CD4-positive, alpha-beta T cell treated with Interleukin-15 for 4 hours (primary cell): Measurements from ENCODE around the gene AMOTL2.

Experiments
- DNase-seq: peaks from one replicate; pipeline ENCODE4 v3.0.0-alpha.2; 2020; ENCODE audit warnings: low spot score

Gene AMOTL2

DNA sequence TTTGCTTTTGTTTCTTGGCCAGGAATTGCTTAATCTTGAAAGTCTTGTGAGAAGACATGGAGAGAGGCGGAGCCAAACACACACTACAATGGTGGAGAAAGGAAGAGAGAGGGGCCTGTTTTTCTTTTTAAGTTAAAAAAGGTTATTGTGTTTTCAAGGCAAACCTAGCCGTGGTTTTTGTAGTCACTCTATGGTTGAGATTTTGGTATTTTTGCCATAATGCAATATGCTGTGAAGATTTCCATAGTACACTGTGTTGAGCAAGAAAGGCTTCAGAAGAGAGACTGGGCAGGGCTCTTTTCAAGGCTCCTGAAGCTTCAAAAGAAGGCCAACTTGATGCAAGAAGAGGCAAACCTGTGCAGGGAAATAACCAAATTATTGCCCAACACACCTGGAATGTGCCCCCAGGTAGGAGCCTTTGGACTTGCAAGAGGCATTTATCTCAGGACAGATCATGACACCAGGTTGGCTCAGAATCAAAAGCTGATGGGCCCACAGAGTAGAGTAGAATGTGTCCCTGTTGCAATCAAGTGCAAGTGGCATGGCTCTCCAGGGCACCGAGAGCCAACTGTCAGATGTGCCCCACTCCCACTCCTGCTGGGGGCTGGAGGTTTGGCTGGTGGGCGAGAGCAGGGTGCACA, 22.1 kb downstream of the AMOTL2 start:
- no peak for DNase-seq

DNA sequence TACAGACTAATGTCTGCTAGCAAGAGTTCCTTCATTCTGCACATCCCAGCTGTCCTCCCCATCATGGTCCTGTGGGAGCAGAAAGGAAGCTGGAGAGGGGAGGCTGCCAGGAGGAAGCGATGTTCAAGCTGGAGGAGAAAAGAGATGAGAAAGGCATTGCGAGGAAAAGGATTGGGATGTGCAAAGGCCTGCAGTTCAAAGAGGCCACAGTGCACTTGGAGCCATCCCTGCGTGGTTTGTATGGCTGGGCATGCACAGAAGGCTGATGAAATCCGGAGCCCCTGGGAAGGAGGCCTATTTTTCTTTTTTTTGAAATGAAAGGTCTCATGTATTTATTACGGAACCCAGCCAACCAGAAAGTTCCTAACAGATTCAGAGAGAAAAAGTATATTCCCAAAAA, 22.8 kb downstream of the AMOTL2 start:
- no peak for DNase-seq

DNA sequence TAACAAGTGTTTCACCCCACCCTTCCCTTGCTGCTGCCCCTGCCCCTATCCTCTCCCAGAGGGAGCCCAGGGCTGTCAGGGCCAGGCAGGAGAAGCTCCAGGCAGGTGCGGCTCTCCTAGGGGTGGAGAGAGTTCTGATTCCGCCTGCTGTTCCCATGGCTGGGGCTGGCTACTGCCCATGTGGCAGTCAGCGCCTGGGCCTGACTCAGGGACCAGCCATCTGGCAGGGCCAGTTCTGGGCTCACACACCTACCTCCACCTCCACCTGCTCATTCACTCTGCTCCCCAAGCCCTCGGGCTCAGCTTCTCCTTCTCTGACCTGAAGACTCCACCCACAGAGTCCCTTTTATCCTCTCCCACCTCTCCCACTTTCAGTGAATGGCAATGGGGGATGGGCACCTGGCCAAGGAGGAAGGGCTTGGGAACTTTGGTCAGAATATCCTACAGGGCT, 23.4 kb downstream of the AMOTL2 start:
- no peak for DNase-seq

DNA sequence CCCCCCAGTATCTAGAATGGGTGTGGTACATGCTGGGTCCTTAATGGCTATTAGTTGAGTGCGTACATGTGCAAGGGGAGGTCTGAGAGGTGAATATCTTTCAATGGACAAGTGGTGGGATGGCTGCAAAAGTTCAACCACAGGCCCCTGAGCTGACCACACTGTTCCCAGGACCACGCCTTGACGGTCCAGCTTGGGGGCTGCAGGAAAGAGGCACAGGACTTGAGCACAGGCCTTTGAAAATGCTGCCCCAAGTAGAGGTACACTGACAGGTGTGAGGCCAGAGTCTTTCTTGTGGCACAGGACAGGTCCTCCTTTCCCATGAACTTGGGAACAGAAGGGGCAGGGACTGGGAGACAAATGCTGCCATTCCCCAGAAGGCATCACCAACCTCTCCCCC, 24.0 kb downstream of the AMOTL2 start:
- no peak for DNase-seq

DNA sequence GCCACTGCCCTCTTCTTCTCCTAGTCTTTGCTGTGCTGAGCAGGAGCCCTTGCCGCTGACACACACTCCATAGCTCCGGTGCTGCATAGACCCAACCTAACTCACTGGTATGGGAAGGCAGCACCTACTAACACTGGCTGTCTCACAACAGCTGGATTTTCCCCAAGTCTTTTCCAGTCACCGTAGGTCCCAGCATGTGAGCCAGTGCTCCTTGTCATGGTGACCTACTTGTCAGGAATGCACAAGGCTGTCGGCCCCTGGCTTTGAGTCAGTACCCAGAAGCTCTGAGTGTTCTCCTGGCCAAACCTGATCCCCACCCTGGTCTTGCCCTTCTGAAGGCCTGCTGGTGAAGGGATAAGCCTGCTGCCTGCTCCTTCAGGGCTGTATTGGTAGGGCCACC, 25.7 kb downstream of the AMOTL2 start:
- no peak for DNase-seq

DNA sequence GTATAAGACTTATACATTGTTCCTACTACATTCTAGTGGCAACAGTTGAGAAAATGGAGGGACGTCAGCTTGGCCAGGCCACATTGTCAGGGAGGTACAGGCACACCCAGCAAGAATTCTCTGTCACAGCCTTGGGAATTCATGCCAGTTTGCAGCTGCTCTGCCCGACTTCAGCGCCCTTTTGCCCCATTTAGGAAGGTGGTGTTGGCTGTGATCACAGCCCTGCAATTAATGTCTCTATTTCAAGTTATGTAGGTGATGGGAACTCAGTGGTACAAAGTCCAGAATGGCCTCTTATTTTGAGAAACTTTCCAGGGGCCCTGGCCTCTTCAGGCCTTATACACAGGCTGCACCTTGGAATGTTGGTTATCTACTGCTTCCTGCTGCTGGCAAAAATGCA, 26.7 kb downstream of the AMOTL2 start:
- DNase-seq, result no peak

DNA sequence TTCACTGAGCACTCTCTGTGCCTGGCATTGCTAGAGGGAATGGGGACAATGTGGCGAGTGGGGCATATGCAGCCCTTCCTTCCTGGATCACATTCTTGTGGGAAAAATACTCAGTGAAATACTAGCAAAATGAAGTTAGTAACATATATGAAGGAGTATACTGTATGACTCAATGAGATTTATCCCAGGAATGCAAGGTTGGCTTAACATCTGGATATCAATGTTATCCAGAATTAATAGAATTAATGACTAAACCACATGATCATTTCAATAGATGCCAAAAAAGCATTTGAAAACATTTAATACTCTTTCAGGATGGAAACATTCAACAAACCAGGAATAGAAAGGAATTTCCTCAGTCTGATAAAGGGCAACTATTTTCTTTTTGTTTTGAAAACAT, 27.5 kb downstream of the AMOTL2 start:
- DNase-seq, result no peak

DNA sequence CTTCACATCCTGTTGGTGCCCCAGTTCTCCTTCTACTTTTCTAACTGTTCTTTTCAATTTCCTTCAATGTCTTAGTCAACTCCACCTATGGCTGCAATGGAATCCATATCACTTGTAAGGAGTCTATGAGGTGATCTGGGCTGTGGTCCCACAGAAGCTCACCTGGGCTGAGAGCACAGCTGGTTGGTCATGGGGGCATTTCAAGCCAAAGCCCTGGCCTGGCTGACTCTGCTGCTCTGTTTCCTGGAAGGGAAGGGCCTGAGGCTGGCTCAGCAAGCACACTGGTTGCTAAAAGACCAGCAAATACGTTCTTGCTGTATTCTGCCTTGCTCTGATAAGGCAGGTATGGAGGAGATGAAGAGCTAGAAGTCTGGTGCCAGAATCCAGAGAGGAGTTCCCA, 29.0 kb downstream of the AMOTL2 start:
- no peak for DNase-seq

DNA sequence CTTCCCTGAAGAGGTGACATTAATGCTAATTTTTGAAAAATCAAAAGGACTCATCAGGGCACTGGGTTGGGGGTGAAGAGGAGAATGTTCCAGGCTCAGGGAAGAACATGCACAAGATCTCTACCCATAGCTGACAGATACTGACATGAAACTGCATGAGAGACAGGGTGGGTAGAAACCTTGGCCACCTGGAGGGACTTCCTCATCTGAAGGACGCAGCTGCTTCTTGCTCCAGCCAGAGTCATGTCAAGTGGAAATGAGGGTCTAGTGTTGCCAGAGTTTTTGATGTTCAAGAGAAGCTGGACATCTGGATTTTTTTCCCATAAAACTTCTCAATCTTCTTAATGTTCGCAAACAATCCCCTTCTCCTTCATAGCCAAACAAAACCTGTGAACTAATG, 29.7 kb downstream of the AMOTL2 start:
- no peak for DNase-seq

DNA sequence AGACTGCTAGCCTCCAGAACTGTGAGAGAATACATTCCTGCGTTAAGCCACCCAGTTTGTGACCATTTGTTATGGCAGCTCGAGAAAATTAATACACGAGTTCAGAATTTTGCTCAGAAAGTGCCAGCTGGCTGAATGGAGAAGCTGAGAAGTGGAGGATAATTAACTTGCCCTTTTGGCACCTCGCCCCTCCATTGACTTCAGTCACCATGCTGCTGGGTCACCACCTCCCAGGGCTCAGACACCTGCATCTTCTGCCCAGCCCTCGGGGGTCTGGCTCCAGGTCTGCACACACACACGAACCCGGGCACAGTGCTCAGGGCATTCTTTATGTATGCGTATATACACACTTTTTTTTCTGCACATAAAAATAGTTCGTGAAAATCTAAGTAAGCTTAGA, 32.0 kb downstream of the AMOTL2 start:
- no peak for DNase-seq

DNA sequence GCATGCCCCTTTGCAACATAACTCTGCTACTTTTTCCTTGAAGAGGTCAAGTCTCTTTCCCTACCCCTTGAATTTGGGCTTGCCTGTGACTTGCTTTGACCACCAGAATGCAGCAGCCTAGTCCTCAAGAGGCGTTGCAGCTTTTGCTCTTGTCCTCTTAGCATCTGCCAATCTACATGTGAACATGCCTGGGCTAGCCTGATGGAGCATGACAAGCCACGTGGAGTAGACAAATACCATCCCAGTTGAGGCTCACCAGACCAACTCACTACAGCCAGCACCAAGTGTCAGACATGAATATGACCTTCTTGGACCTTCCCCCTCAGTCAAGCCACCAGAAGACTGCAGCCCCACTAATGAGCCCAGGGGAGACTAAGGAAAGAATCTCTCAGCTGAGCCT, 32.9 kb downstream of the AMOTL2 start:
- DNase-seq, result no peak

DNA sequence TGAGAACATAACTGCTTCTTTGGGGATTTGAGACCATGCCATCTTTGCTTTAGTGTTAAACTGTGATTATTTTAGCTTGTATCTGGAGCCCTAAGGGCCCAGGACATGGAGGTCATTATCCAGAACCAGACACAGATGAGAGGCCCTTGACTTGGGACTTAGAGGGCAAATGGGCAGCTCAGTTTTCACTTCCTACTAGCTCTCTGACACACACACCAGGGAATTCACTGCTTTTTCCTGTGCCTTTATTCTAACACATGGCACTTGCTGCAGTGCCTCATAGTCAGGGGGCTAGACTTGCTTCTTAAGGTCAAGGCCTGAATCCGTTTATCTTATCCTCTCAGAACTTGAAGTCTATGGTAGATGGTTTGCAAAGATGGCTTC, 33.3 kb downstream of the AMOTL2 start:
- no peak for DNase-seq

DNA sequence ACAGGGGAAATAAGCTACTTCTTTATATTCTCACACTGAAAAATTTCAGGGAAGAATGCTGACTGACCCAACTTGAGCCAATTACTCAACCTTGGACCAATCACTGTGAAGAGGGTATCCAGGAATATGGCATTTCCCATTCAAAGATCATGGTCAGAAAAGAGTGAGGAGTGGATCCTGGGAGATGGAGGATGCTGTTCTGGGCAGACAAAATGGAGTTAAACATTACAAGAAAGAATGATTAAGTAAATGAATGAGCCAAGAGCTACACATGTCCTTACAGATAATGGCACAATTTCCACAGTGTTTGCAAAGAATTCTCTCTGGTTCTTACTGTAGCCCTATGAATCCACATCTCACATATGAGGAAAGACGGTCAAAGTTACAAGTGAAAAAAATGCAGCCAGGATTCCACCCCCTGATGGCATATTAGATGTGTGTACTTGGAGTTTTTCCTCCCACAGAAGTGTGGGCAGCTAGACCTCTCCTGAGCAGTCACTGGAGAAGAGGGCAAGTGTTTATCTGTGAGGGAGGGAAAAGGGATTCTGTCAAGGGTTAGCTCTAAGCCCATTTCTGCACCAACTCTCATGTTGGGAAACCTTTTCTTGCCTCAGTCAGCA, 33.8 kb downstream of the AMOTL2 start:
- DNase-seq, result no peak

DNA sequence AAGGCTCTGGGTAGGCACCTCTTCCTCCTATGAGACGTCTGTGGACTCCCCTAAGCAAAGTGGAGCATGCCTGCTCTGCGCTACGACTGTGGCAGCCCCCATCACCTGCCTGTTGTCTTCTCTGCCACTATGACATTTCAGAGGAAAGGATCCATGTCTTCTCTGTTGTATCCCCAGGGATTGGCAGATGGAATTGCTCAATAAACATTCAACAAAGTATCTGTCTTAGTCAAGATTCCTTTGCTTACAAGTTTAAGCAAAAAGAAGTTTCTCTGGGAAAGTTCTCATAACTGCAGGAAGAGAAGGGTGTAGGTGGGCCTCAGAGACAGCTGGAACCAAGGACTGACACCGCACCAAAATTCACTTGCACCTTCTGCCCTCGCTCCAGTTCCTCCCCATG, 34.3 kb downstream of the AMOTL2 start:
- DNase-seq, result no peak

DNA sequence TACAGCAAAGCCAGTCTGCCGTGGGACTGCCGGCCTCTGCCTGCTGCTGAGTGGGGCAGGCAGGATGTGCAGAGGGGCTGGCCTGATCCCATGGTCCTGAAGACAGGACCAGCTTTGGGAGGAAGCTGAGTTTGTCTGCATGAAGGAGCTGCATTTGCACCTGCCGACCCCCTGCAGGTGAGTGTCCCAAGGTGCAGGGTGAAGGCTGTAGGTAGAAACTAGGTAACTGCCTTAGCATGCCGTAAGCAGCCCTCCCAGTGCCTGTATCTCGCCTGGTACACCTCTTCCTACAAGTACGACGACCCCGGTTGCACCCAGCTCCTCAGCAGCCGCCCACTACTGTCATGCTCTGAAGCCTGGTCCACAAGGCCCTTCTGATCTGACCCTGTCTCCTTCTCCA, 34.9 kb downstream of the AMOTL2 start:
- no peak for DNase-seq

DNA sequence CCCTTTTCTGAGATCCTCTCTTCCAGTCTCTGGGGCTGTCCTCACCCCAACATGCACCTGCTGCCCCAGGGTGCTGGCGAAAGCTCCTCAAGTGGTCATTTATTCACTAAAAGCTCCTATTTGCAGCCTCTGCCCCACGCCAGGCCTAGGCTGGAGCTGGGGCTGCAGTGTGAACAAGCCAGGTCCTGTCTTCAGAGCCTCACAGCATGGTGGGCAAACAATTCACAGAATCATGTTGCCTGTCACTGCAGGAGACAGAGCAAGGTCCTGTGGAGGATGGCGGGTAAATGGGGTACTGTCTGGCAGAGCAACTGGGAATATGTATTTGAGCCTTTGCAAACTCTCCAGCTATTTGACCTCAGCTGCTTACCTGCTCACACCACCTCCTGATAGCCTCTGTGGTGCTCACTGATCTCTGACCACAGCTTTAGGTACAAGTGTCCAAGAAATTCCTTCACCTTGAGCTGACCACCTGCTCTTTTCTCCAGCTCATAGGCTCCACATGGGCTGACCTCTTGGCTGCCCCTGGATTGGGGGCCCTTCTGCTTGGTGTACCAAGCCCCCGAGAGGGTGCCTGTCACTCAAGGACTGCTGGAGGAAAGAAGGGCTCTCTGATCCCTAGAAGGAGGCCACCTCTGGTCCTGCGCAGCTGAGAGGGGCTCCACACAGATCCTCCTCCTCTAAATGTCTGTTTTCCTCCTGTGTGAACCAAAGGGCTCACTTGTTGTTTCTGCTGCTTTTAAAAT, 35.6 kb downstream of the AMOTL2 start:
- no peak for DNase-seq

DNA sequence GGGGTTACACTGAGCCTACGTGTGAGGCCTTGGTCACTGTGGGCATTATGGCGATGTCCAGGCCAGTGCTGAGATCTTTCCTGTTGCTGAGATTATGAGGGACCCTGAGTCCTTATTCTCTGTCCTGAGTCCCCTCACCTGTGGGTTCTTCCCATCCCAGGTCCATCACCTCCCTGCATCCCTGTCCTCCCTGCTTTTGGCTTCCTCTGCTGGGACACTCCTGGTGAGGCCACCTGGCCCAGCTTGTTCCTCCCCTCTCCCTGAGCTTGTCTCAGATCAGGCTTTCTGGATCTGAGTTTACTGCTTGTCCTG, 36.1 kb downstream of the AMOTL2 start:
- no peak for DNase-seq

DNA sequence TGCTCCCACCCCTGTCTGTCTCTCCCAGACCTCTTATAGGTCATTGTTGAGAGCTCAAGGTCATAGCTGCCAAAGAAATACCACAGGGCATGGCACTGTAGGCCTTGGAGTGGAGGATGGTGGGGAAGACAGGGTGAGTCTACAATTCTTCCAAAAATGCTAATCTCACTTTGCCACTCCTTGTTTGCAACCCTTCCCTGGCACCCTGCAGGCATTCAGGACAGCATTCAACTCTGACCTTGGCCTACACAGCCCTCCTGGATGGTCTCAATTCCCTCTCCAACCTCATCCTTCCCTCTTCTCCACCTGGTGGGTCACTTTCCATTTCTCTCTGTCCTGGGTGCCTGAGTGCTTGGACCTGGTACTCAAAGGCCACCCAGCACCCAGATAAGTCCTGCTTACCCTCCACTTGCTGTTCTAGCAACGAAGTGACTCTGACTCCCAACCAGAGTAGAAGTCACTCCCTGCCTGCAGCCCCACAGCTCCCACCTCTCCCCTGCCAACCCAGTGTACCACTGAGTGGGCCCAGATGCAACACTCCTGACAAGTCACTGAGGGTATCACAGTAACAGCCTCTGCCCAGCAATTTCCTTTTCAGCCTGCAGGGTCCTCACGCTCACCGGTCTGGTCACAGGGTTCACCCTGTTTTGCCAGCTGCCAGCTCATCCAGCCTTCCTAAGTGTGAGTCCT, 36.6 kb downstream of the AMOTL2 start:
- no peak for DNase-seq

DNA sequence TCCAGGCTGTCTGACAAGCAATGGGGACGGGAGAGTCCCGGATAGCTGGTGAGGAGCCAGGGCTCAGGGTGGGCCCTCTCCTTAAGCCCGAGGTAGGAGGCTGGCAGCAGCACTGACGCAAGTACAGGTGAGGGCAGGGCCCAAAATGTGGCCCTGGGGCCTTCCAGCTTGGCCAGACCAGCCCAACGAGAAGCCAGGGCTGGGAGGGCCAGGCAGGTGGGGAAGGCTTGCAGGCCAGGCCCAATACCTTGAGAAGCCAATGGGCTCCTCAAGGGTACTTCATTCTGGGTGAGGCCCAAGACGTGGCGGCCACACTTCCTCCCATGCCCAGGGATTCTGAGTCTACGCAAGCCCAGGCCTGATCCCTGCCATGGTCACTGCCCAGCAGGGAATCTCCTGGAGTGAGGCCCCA, 37.2 kb downstream of the AMOTL2 start:
- DNase-seq, result no peak

DNA sequence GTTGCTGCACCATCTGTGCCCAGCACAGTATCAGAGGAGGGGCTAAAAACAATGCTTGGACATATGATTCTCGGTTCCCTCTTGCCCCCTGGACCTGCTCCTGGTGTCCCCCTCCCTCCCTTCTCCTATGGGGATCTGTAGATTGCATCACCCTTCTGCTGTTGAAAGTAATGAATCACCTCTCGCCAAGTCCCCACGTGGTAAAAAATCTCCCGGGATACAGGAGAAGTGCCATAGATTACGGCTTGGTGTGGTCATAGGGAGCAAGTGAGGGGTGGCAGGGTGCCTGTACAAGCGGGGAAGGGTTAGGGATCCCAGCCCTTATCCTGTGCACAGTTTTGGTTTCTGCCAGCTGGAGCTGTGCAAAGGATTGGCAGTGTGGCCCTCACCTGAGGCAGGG, 37.7 kb downstream of the AMOTL2 start:
- no peak for DNase-seq

DNA sequence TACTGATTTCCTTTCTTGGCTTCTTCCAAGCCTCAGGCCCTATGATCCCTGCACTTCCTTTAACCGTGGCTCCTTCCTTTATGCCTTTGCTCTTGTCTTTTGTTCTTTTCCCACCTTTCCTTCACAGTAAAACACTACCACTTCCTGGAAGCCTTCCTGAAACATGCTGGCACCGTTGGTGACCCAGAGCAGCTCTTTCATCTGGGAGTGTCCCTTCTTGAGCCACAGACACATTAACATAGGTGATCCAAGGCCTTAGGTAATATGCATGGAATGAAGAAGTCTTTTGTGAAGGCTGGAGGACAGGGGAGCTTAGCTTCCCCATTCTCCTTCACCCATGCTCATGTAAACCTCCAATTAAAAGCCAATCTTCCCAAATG, 39.4 kb downstream of the AMOTL2 start:
- no peak for DNase-seq

DNA sequence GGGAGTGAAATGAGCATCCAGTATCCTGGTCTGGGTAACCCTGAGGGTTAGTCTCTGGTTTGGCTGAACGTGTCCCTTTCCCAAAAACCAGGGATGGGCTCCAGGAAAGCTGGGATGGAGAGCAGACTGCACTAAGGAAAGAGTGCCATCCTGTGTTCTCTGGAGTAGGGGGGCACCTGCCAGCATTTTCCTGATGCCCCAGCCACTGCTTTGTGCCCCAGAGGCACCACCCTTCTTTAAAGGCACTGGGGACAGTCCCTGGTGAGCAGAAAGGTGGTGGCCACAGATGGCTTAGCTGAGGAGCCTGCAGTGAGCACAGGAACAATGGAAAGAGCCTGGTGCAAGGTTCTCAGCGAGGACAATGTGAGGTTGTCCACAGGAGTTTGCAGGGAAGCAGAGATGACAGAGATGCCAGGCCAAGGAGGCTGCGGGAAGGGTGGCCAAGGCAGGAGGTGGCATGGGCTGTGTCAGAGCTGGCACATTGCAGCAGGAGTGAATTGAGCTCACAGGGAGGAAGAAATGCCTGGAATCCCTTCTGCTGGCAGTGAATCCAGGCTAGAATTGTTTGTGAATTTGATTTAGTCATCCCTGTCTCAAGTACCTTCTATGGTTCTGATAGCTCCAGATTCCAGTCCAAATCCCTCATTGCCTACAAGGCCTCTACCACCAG, 39.9 kb downstream of the AMOTL2 start:
- no peak for DNase-seq
